Measurements from ENCODE around the gene SELENOI. TPM values are rescaled to one million over a fixed set of nuclear protein-coding genes. Genes with fewer than 3 reads are reported as not detected.

Gene SELENOI
- total and polyA plus RNA-seq, 2 of the 4 experiments (the other 2 are of a cell fraction): 5.1 to 25.1 TPM

DNA sequence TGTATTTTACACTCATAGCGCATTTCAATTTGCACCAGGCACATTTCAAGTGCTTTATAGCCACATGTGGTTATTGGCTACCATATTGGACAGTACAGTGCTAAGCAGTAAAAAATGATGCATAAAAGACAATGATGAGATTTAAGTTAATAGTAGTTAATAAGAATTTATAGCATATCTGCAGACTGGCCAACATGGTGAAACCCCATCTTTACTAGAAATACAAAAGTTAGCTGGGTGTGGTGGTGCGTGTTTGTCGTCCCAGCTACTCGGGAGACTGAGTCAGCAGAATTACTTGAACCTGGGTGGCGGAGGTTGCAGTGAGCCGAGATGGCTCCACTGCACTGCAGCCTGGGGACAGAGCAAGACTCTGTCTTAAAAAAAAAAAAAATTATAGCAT, 65.5 kb downstream of the SELENOI start:
- ATAC-seq (ENCODE audit: low read depth): no peak
- no TSS peak for BruUV-seq (replicated peaks)
- no peak overlapping the region for H3K18ac ChIP-seq (ENCODE audit: low read depth, low read length)

More for the DNA sequence above, 65.5 kb downstream of the SELENOI start:
- TF ChIP-seq SMC3 (IDR thresholded peaks at IDR 0.05; ENCODE audit: low read depth, low read length) (no peak), POLR2A (IDR thresholded peaks at IDR 0.05; ENCODE audit: low read depth, low read length) (no peak), RAD21 (IDR thresholded peaks at IDR 0.05; ENCODE audit: low read length) (no peak), RCOR1 (IDR thresholded peaks at IDR 0.05; ENCODE audit: insufficient replicate concordance, low read length) (no peak), MAZ (IDR thresholded peaks at IDR 0.05; ENCODE audit: borderline replicate concordance, low read depth, low read length) (no peak), CHD1 (IDR thresholded peaks at IDR 0.05; ENCODE audit: low read depth, low read length) (no peak)
- TF ChIP-seq, protein P1, sequence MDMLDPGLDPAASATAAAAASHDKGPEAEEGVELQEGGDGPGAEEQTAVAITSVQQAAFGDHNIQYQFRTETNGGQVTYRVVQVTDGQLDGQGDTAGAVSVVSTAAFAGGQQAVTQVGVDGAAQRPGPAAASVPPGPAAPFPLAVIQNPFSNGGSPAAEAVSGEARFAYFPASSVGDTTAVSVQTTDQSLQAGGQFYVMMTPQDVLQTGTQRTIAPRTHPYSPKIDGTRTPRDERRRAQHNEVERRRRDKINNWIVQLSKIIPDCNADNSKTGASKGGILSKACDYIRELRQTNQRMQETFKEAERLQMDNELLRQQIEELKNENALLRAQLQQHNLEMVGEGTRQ (IDR thresholded peaks at IDR 0.05; ENCODE audit: low read depth, low read length): no peak
- TF ChIP-seq, protein P2, sequence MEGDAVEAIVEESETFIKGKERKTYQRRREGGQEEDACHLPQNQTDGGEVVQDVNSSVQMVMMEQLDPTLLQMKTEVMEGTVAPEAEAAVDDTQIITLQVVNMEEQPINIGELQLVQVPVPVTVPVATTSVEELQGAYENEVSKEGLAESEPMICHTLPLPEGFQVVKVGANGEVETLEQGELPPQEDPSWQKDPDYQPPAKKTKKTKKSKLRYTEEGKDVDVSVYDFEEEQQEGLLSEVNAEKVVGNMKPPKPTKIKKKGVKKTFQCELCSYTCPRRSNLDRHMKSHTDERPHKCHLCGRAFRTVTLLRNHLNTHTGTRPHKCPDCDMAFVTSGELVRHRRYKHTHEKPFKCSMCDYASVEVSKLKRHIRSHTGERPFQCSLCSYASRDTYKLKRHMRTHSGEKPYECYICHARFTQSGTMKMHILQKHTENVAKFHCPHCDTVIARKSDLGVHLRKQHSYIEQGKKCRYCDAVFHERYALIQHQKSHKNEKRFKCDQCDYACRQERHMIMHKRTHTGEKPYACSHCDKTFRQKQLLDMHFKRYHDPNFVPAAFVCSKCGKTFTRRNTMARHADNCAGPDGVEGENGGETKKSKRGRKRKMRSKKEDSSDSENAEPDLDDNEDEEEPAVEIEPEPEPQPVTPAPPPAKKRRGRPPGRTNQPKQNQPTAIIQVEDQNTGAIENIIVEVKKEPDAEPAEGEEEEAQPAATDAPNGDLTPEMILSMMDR (conservative IDR thresholded peaks at IDR 0.05; ENCODE audit: low read depth, low read length): no peak
- ChIA-PET POLR2A (ENCODE audit: unreplicated experiment) (no interaction called here), CTCF (no interaction called here)
- Histone ChIP-seq H4K20me1 (ENCODE audit: insufficient read depth, low read length) (no peaks in the 10 kb centered on the region), H2AK5ac (ENCODE audit: low read depth, low read length) (no peak overlapping the region), H3K79me1 (ENCODE audit: low read depth in 1 of 2, low read length in 2 of 2) (no peaks in the 10 kb centered on the region), H3K4me1 (ENCODE audit: control insufficient read depth, insufficient read depth, low read length) (no peaks in the 10 kb centered on the region), H2BK120ac (ENCODE audit: low read depth, low read length) (no peak overlapping the region), H3K4me2 (ENCODE audit: low read depth, low read length) (no peak overlapping the region), H2BK15ac (ENCODE audit: low read depth, low read length) (no peak overlapping the region), H2BK20ac (ENCODE audit: low read depth, low read length) (no peak overlapping the region), H3K27ac (ENCODE audit: insufficient read depth, low read length) (no peak overlapping the region), H2BK5ac (ENCODE audit: low read depth, low read length, poor library complexity, severe bottlenecking) (no peak overlapping the region), H3K4me3 (ENCODE audit: insufficient read depth, low read depth, low read length) (no peak overlapping the region), H4K5ac (ENCODE audit: low read depth, low read length) (no peak overlapping the region), H4K91ac (ENCODE audit: insufficient read depth, low read depth, low read length) (no peak overlapping the region), H3K27me3 (ENCODE audit: control insufficient read depth, insufficient read depth, low read length) (peaks cover 14% of the 10 kb centered on the region), H3K9me3 (ENCODE audit: control insufficient read depth, insufficient read depth, low read length) (no peaks in the 10 kb centered on the region), H4K8ac (ENCODE audit: low read depth in 2 of 2, low read length in 2 of 2) (no peak overlapping the region), H3K23ac (ENCODE audit: low read depth, low read length) (no peak overlapping the region), H2AK9ac (replicated peaks; ENCODE audit: low read depth, low read length, poor library complexity) (no peak overlapping the region), H3K4ac (ENCODE audit: low read depth, low read length) (no peak overlapping the region), H3K9ac (ENCODE audit: low read depth, low read length) (no peak overlapping the region), H3K36me3 (ENCODE audit: control insufficient read depth, insufficient read depth, low read length) (no peaks in the 10 kb centered on the region), H3K9me1 (ENCODE audit: insufficient read depth, low read length) (no peaks in the 10 kb centered on the region), H3K14ac (replicated peaks; ENCODE audit: low read depth, low read length) (no peak overlapping the region), H3K56ac (ENCODE audit: extremely low read depth, insufficient read depth, low read length) (no peak overlapping the region), H2AFZ (replicated peaks; ENCODE audit: low read length, poor library complexity) (no peak overlapping the region)
- no peak for DNase-seq
- dilution Hi-C loops (cut with HindIII; ENCODE audit: low sequenced_read_pairs, unreplicated experiment) (no loop called here), in situ Hi-C loops (cut with MboI; ENCODE audit: low sequenced_read_pairs) (no loop called here), intact Hi-C loops (cut with micrococcal nuclease) (no loop called here)
- no CpG with 5 or more reads among the region's 6 CpGs for WGBS, 2 experiments (ENCODE audit: extremely low coverage in 2 of 2, insufficient read length in 1 of 2)
